Measurements from ENCODE around the gene DOCK2. TPM values are rescaled to one million over a fixed set of nuclear protein-coding genes. Genes with fewer than 3 reads are reported as not detected.

The DOCK2 gene
- total RNA-seq, 1 donor from 2014 or later = 13.5 TPM

DNA sequence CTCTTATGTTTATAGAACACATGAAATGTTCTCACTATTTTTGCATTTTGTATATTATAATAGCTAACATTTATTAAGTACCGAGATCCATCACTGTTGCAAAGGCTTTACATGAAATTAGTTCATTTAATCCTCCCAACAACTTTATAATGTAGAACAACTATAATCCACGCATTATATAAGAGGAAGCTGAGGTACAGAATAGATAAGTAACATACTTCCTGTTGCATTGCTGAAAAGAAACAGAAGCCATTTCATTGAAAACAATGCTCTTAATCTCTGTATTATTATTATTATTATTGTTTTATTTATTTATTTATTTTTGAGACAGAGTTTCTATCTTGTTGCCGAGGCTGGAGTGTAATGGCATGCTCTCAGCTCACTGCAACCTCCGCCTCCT, 351.1 kb downstream of the DOCK2 start:
- DNase-seq (ENCODE audit: low read depth) = no peak

DNA sequence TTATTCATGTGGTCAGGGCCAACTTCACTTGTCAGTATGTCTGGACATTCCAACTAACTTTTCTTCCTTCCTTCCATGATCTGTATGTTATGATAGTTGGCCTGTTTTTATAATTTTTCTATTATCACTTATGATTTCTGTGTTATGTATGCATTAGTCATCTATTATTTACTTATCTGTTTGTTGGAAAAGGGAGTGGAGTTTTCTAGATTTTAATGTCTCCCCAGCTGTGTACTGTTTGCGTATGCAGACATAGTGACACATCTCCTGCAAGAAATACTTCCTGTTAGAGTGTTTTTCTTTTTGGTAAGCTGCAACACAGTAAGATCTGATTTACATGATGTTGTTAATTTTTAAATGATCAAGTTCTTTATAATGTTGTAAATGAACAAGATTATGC, 351.9 kb downstream of the DOCK2 start:
- peak; percentile 30 for DNase-seq (ENCODE audit: low read depth)

GRCh38 chr5:169989365-169989764, 352.3 kb downstream of the DOCK2 start:
- DNase-seq (ENCODE audit: low read depth) = no peak

DNA sequence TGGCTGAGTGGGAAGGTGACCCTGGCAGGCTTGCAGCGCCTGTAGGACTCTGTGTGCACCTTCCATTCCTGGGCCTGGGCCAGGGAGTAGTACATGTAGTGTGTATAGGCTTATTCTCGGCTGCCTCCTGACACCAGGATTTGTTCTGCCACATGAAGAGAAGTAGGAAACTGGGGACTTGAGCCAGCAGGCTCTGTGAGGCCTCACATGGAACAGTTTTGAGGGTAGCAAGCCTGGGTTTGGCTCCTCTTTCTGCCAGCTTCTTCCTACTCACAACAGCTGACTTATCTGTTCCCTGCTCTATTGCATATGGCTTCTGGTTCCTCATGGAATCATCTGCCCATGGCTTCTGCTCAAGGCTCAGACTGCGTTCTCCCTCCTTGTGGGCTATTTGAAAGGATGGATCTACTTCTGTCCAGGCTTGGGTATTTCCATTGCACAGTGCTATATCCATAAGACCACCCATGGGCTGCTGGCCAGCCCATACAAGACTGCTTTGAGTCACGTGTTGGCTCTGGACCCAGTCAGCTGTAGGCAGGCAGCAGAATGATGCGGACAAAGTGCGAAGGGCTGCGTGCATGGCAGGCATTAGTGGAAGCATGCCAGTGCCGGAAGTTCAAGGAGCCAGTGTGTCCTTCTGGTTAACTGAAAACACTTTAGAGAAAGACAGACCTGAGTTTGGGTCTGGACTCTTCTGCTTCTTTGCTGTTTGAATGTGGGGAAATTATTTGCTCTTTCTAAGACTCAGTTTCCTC, 354.2 kb downstream of the DOCK2 start:
- no peak for DNase-seq (ENCODE audit: low read depth)

DNA sequence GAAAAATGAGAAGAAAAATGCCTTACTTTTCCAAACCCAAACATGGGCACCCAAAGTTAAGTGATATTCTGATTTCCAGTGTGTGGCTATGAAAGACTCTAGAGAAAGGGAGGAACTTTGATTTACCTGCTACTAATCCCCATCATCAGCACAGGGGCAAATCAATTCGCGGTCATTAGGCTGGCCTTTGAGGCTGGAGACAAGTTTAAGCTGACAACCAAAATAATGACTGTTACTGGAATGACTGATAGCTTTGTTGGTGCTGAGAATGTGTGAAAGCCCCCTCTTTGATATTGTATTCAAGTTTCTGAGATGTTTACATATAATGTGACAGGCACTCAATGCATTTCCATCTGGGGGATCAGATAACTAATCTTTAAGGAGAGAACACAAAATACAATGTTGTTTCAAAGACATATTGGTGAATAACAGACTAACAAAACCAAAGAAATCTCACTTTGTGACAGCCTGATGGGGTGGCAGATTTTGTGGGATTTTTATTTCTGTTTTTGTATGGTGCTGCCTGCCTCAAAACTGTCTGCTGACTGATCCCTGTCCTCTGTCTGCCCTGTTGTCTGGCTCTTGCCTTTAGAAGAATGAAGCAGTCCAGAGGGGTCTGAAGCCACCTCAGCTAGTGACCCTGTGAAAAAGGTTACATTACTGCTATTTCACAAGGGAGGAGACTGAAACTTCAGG, 355.9 kb downstream of the DOCK2 start:
- DNase-seq (ENCODE audit: low read depth) = no peak

GRCh38 chr5:169993485-169993790, 356.4 kb downstream of the DOCK2 start:
- no peak for DNase-seq (ENCODE audit: low read depth)

GRCh38 chr5:169997798-169998197, 360.7 kb downstream of the DOCK2 start:
- no peak for DNase-seq (ENCODE audit: low read depth)

DNA sequence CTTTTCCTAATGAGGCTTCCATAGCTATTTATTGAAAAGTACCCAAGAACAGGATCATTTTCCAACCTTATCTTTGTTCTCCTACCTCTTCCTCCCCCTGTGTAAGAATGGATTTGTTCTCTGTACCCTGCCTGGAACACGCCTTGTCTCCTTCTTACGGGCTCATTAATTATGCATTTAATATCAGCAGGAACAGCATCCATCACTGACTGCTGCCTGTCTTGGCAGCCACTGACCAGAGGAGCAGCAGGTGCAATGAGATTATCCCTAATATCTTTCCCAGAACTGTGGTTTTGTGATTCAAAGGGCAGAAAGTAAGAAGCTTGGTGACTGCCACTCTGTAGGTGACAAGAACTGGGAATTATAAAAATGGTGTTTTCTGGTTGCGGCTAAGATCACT, 362.5 kb downstream of the DOCK2 start:
- DNase-seq (ENCODE audit: low read depth) = no peak

DNA sequence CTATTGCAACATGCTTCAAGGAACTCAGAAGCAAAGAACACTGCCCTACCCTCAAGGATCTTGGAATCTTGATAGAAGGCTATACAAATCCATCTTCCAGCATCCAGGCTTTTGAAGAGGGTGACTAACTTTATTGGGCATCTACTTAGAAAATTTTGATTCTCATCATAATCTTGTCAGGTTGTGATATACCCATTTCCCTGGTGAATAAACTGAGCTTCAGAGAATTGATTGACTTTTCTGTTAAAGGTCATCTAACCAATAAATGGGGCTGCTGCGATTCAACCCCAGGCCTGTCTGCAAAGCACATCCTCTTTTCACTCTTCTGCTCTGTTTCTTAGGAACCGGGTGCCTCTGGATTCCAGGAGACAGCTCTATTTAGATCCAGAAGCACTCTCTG, 363.1 kb downstream of the DOCK2 start:
- DNase-seq (ENCODE audit: low read depth) = no peak

- DNase-seq (ENCODE audit: low read depth) = peak; percentile 11
Observed at GRCh38 chr5:170006021-170006420, 368.9 kb downstream of the DOCK2 start.

GRCh38 chr5:170008376-170008775, 371.3 kb downstream of the DOCK2 start:
- DNase-seq (ENCODE audit: low read depth) = no peak

GRCh38 chr5:170010595-170010994, 373.5 kb downstream of the DOCK2 start:
- DNase-seq (ENCODE audit: low read depth) = no peak

GRCh38 chr5:170011751-170012150, 374.7 kb downstream of the DOCK2 start:
- no peak for DNase-seq (ENCODE audit: low read depth)

- DNase-seq (ENCODE audit: low read depth) = no peak
Observed at GRCh38 chr5:170012622-170013021, 375.5 kb downstream of the DOCK2 start.

GRCh38 chr5:170020423-170020822, 383.3 kb downstream of the DOCK2 start:
- no peak for DNase-seq (ENCODE audit: low read depth)

- no peak for DNase-seq (ENCODE audit: low read depth)
Observed at GRCh38 chr5:170021506-170021905, 384.4 kb downstream of the DOCK2 start.

DNA sequence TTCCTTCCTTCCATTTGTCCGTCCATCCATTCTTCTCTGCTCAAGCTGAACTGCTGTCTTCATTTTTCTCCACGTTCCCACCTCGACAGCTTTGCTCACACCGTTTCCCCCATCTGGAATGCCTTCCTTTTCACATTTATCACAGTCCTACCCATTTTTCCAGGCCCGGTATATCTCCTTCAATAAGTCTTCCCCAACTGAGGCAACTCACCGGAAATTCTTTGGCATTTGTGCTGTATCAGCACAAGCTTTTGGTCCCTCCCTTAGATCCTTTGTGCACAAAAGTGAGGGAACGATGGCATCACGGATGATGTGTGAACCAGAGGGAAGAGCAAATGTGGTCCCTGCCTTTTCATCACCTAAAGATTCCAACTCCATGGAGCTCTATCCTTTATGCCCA, 388.8 kb downstream of the DOCK2 start:
- no peak for DNase-seq (ENCODE audit: low read depth)

GRCh38 chr5:170028124-170028523, 391.0 kb downstream of the DOCK2 start:
- DNase-seq (ENCODE audit: low read depth) = peak; percentile 9

- DNase-seq (ENCODE audit: low read depth) = peak; percentile 54
Observed at GRCh38 chr5:170034231-170034630, 397.2 kb downstream of the DOCK2 start.

- no peak for DNase-seq (ENCODE audit: low read depth)
Observed at GRCh38 chr5:170038241-170038640, 401.2 kb downstream of the DOCK2 start.

GRCh38 chr5:170039830-170040229, 402.8 kb downstream of the DOCK2 start:
- DNase-seq (ENCODE audit: low read depth) = no peak

DNA sequence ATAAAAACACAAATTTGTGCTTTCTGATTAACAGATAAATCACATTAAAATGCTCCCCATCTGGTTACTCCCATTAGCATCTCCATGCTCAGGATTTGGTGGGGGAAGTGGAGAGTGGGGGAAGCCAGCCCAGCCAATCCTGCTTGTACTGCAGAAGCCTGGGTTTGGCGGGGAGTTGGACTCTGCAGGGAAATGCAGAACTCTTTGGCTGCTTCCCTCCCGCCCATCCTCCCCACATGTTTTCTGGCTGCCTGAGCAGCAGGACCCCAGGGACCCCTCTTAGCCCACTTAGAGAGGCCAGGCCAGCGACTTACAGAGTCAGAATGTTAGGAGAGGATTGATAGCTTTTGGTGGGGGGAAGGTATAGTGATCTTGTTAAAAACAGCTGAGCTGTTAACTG, 409.2 kb downstream of the DOCK2 start:
- DNase-seq (ENCODE audit: low read depth) = no peak

- DNase-seq (ENCODE audit: low read depth) = no peak
Observed at GRCh38 chr5:170049713-170050112, 412.6 kb downstream of the DOCK2 start.

DNA sequence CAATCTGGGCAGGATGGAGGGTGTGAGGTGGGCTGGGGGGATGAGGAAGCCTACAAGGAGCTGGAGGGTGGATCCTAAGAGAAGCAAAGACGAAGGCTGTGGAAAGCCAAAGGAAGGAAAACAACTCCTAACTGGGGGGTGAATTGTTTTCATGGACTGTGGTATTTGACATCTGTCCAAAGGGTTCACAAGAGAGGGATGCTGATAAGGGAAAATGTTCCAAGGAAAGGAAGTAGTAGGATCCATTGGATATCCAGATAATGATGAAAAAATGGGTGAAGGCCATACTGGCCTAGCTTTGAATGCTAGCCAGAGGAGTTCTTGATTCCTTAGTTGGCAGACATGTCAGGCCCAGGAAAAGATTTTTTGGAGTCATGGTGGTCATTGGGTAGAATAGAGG, 416.8 kb downstream of the DOCK2 start:
- no peak for DNase-seq (ENCODE audit: low read depth)

All from renal cortical epithelial cell (primary cell).